Stomach (tissue), 9 donors: ENCODE results near the gene DMRT1. TPM values are rescaled to one million over a fixed set of nuclear protein-coding genes. Genes with fewer than 3 reads are reported as not detected.

Experiments used
- DNase-seq, 2 donors: peaks; one replicate each; pipeline versions ENCODE4 v3.0.0 to v3.0.0-alpha.2; 2013 to 2019
- H3K27ac ChIP-seq, 5 donors: fragments of 200-600 bp in 4 of 5; sonication (generic) in 4 of 5; one replicate each; pipeline ENCODE4 v1.5.1; 2013 to 2019; ENCODE audit warnings: mild to moderate bottlenecking in 1 of 5, moderate library complexity in 1 of 5
- H3K27me3 ChIP-seq, 3 donors: fragments of 200-600 bp; sonication (generic); one replicate each; pipeline ENCODE4 v1.5.1; 2017 to 2019; ENCODE audit warnings: mixed run types in 1 of 3
- H3K36me3 ChIP-seq, 4 donors: fragments of 200-600 bp; sonication (generic); 1 replicate in 3 of 4; 2 replicates in 1 of 4; pipeline ENCODE4 v1.5.1; 2016 to 2019
- H3K4me1 ChIP-seq, 4 donors: fragments of 200-600 bp; sonication (generic); one replicate each; pipeline ENCODE4 v1.5.1; 2016 to 2019
- H3K4me3 ChIP-seq, 4 donors: fragments of 200-600 bp; sonication (generic) in 3 of 4; one replicate each; pipeline ENCODE4 v1.5.1; 2016 to 2019; ENCODE audit warnings: mild to moderate bottlenecking in 1 of 4
- H3K9me3 ChIP-seq, 4 donors: fragments of 200-600 bp; sonication (generic); one replicate each; pipeline ENCODE4 v1.5.1; 2016 to 2019
- EP300 ChIP-seq: sonication (generic); formaldehyde crosslinking; IDR thresholded peaks from one replicate; pipeline ENCODE4 v1.6.1; 2017; ENCODE audit warnings: antibody characterized with exemption
- POLR2A ChIP-seq, 4 donors: fragments of 450-650 bp; IDR thresholded peaks; one replicate each; pipeline ENCODE4 v1.6.1; 2016; ENCODE audit warnings: antibody characterized with exemption in 4 of 4, control low read depth in 2 of 4, mild to moderate bottlenecking in 1 of 4, moderate library complexity in 1 of 4
- POLR2AphosphoS5 ChIP-seq, 3 donors: sonication (generic); formaldehyde crosslinking; IDR thresholded peaks; one replicate each; pipeline ENCODE4 v1.6.1; 2016; ENCODE audit warnings: antibody characterized with exemption in 3 of 3
- WGBS, 5 donors: extraction: QIAGEN DNeasy Blood & Tissue Kit in 3 of 5; methylation state at CpG; one replicate each; pipeline versions ENCODE4 v1.1.5 to v1.1.7; 2013 to 2018; 5-methylcytosine and 5-hydroxymethylcytosine counted together
- intact Hi-C: fragments of 100-400 bp; cut with DNase I; formaldehyde crosslinking; loops from one replicate; pipeline ENCODE4 v1.15.1; 2023; ENCODE audit warnings: low total_unique reads
- polyA plus RNA-seq, 3 donors: library from polyadenylated mRNA; stranded (reverse); fragments of 200-250 nt; gene quantifications; one replicate each; pipeline ENCODE4 v1.2.3, GENCODE V29; 2013
- total RNA-seq, 5 donors: library from RNA; depleted of rRNA; stranded (reverse); fragments of >200 nt; gene quantifications; one replicate each; pipeline versions ENCODE4 v1.1.0 to v1.2.3, GENCODE V29; 2014 to 2016
- TF ChIP-seq, protein P1 (sequence below), 7 experiments: fragments of 450-650 bp in 4 of 7; fragments of 200-600 bp in 3 of 7; sonication (generic) in 3 of 7; IDR thresholded peaks; one replicate each; pipeline ENCODE4 v1.5.1; 2016 to 2019; ENCODE audit warnings: antibody characterized with exemption in 7 of 7, control low read depth in 2 of 7, mild to moderate bottlenecking in 1 of 7
- donor health status: healthy with polysubstance abuse.
- donor health status: Bipolar disorder and iron deficiency.
- donor health status: healthy.

The DMRT1 gene
- total and polyA plus RNA-seq, 8 donors, result not detected

DNA sequence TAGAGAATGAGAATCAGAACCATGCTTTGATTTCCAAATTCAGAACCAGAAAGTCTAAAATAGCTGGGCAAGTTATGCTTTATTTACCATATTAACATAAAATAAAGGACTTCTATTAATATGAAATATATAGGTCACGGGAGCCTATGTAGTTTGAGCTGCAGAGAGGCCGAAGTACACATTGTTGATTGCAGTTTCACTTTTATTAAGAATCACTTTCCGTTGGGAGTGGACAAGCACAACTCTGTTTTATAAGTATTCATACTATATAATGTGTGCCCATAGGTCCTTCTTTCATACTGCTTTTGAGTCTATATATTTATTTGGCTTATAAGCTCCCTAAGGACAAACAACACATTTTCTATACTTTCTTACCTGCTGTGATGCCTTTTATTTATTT is 76.2 kb downstream of the DMRT1 start:
- H3K9me3 ChIP-seq, result no peaks in the 10 kb centered on the region
- H3K27ac ChIP-seq, result no peak overlapping the region
- H3K27me3 ChIP-seq, result peaks cover 0 to 43% (median 5%) of the 10 kb centered on the region in 3 donors
- intact Hi-C loops, result no loop called here
- no peaks in the 10 kb centered on the region for H3K4me1 ChIP-seq
- TF ChIP-seq POLR2AphosphoS5 (IDR thresholded peaks at IDR 0.05), result no peak
- no peak for TF ChIP-seq EP300
- TF ChIP-seq POLR2A (IDR thresholded peaks at IDR 0.05), result no peak
- TF ChIP-seq, protein P1, sequence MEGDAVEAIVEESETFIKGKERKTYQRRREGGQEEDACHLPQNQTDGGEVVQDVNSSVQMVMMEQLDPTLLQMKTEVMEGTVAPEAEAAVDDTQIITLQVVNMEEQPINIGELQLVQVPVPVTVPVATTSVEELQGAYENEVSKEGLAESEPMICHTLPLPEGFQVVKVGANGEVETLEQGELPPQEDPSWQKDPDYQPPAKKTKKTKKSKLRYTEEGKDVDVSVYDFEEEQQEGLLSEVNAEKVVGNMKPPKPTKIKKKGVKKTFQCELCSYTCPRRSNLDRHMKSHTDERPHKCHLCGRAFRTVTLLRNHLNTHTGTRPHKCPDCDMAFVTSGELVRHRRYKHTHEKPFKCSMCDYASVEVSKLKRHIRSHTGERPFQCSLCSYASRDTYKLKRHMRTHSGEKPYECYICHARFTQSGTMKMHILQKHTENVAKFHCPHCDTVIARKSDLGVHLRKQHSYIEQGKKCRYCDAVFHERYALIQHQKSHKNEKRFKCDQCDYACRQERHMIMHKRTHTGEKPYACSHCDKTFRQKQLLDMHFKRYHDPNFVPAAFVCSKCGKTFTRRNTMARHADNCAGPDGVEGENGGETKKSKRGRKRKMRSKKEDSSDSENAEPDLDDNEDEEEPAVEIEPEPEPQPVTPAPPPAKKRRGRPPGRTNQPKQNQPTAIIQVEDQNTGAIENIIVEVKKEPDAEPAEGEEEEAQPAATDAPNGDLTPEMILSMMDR (IDR thresholded peaks at IDR 0.05), result no peak
- 61 to 86% (median 75%) methylated on average over 3 of the region's 3 CpGs for WGBS, 5 donors
- no peaks in the 10 kb centered on the region for H3K36me3 ChIP-seq
- DNase-seq, result no peak
- H3K4me3 ChIP-seq, result no peak overlapping the region

DNA sequence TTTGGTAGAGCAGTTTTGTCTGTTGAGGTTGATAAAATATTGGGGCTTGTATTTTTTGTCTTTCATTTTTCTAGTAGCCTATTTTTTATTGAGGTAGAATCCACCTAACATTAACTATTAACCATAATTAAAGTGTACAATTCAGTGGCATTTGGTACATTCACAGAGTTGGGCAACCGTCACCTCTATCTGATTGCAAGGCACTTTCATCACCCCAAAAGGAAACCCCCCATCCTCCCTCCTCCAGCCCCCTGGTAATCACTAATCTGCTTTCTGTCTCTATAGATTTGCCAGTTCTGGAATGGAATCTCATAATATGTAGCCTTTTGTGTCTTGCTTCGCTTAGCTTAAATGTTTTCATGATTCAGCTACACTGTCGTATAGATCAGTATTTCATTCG is 79.4 kb downstream of the DMRT1 start:
- 75 to 81% (median 78%) methylated on average over 4 of the region's 4 CpGs for WGBS, 5 donors
- H3K9me3 ChIP-seq, result no peaks in the 10 kb centered on the region
- no peak for DNase-seq
- no peak overlapping the region for H3K4me3 ChIP-seq
- H3K27ac ChIP-seq, result no peak overlapping the region
- peaks cover 0 to 34% (median 5%) of the 10 kb centered on the region in 3 donors for H3K27me3 ChIP-seq
- intact Hi-C loops, result no loop called here
- no peaks in the 10 kb centered on the region for H3K4me1 ChIP-seq
- TF ChIP-seq EP300 (no peak), POLR2A (IDR thresholded peaks at IDR 0.05) (no peak), POLR2AphosphoS5 (IDR thresholded peaks at IDR 0.05) (no peak)
- TF ChIP-seq, protein P1 (IDR thresholded peaks at IDR 0.05), result no peak
- no peaks in the 10 kb centered on the region for H3K36me3 ChIP-seq

GRCh38 chr9:922171-922570 is 80.7 kb downstream of the DMRT1 start:
- no peak for DNase-seq
- Histone ChIP-seq H3K4me3 (no peak overlapping the region), H3K27me3 (peaks cover 0 to 31% (median 5%) of the 10 kb centered on the region in 3 donors), H3K27ac (no peak overlapping the region), H3K36me3 (no peaks in the 10 kb centered on the region), H3K4me1 (no peaks in the 10 kb centered on the region), H3K9me3 (no peaks in the 10 kb centered on the region)
- TF ChIP-seq POLR2A (IDR thresholded peaks at IDR 0.05) (no peak), POLR2AphosphoS5 (IDR thresholded peaks at IDR 0.05) (no peak), EP300 (no peak)
- TF ChIP-seq, protein P1 (IDR thresholded peaks at IDR 0.05), result no peak
- WGBS, 5 donors, result 76 to 84% (median 81%) methylated on average over 4 of the region's 4 CpGs
- intact Hi-C loops, result no loop called here

DNA sequence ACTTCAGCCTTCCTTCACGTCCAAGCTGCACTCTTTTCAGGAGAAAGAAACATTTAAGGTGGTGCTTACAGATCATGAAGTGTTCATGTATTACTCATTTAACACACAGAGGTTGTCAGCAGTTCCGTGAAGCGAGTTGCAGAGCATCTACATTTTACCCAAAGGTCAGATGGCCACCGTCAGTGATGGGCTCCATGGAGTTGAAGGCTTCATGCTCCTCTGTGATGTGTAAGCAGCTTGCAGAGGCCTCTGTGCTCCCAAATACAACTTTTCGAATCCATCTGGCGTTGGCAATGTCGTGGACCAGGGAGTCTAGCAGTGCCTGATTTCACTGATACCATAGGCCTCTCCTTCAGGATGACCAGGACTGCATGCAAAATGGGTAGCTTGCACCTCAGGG is 81.2 kb downstream of the DMRT1 start:
- H3K27me3 ChIP-seq, result peaks cover 0 to 36% (median 5%) of the 10 kb centered on the region in 3 donors
- intact Hi-C loops, result no loop called here
- no peak overlapping the region for H3K27ac ChIP-seq

More for the DNA sequence above, 81.2 kb downstream of the DMRT1 start:
- TF ChIP-seq, protein P1 (IDR thresholded peaks at IDR 0.05), result no peak
- TF ChIP-seq EP300 (no peak), POLR2AphosphoS5 (IDR thresholded peaks at IDR 0.05) (no peak), POLR2A (IDR thresholded peaks at IDR 0.05) (no peak)
- Histone ChIP-seq H3K4me1 (no peaks in the 10 kb centered on the region), H3K9me3 (no peaks in the 10 kb centered on the region), H3K4me3 (no peak overlapping the region), H3K36me3 (no peaks in the 10 kb centered on the region)
- 69 to 81% (median 72%) methylated on average over 6 to 7 of the region's 7 CpGs for WGBS, 5 donors
- DNase-seq, result no peak
